K562 (cell line): ENCODE results near the gene TEP1. TPM values are rescaled to one million over a fixed set of nuclear protein-coding genes. Genes with fewer than 3 reads are reported as not detected.
A peak's percentile ranks its signal among the peaks of the same experiment; 100 is the strongest.

Experiments used
- ARID4B ChIP-seq: sonication (generic); formaldehyde crosslinking; IDR thresholded peaks from 2 replicates; pipeline ENCODE4 v1.8.0; 2022; ENCODE audit warnings: mild to moderate bottlenecking, missing genetic modification reagents
- C11orf30 ChIP-seq: fragments of 450-650 bp; IDR thresholded peaks from 2 replicates; pipeline ENCODE4 v1.6.1; 2016; ENCODE audit warnings: low read depth, mild to moderate bottlenecking
- CBX3 ChIP-seq, 2 experiments: IDR thresholded peaks; 1 replicate in 1 of 2; 2 replicates in 1 of 2; pipeline ENCODE4 v1.6.1; 2012; ENCODE audit warnings: inconsistent platforms in 2 of 2, low read length in 2 of 2, borderline replicate concordance in 1 of 2, control low read depth in 1 of 2
- GABPB2 ChIP-seq: fragments of 250-450 bp; sonication (Bioruptor Pico); conservative IDR thresholded peaks from 2 replicates; pipeline ENCODE4 v1.5.1; 2021; ENCODE audit warnings: mild to moderate bottlenecking
- GATAD2A ChIP-seq: fragments of 450-650 bp; IDR thresholded peaks from 2 replicates; pipeline ENCODE4 v1.6.1; 2017
- HNRNPL ChIP-seq: fragments of 200-400 bp; formaldehyde crosslinking; IDR thresholded peaks from 2 replicates; pipeline ENCODE4 v1.6.1; 2017; ENCODE audit warnings: low read depth, mild to moderate bottlenecking, low read length
- MAZ ChIP-seq, 2 experiments: fragments of 450-650 bp in 1 of 2; sonication (generic) in 1 of 2; formaldehyde crosslinking; IDR thresholded peaks in 1 of 2; conservative IDR thresholded peaks in 1 of 2; 2 replicates each; pipeline versions ENCODE4 v1.4.0 to v1.5.0; 2020; ENCODE audit warnings: mild to moderate bottlenecking in 1 of 2, missing genetic modification reagents in 1 of 2
- POLR2H ChIP-seq: IDR thresholded peaks from 2 replicates; pipeline ENCODE4 v1.6.1; 2016; ENCODE audit warnings: missing genetic modification characterization, low read depth, mild to moderate bottlenecking, control low read depth, missing compliant biosample characterization, moderate library complexity
- PURB ChIP-seq: sonication (generic); formaldehyde crosslinking; IDR thresholded peaks from 2 replicates; pipeline ENCODE4 v1.9.0; 2021; ENCODE audit warnings: low read depth, mild to moderate bottlenecking, missing genetic modification reagents
- RHOXF2B ChIP-seq: fragments of 250-450 bp; sonication (Bioruptor Pico); conservative IDR thresholded peaks from 2 replicates; pipeline ENCODE4 v1.5.1; 2021
- RUNX1 ChIP-seq: sonication (generic); IDR thresholded peaks from 2 replicates; pipeline ENCODE4 v1.6.1; 2016; ENCODE audit warnings: antibody characterized with exemption, low read depth
- SLC30A9 ChIP-seq: fragments of 250-450 bp; sonication (Bioruptor Pico); IDR thresholded peaks from 2 replicates; pipeline ENCODE4 v1.8.0; 2022; ENCODE audit warnings: mild to moderate bottlenecking, moderate library complexity
- TEAD1 ChIP-seq, 2 experiments: fragments of 450-650 bp in 1 of 2; sonication (generic) in 1 of 2; formaldehyde crosslinking; IDR thresholded peaks; 2 replicates each; pipeline versions ENCODE4 v1.4.0 to v1.8.0; 2020 to 2022; ENCODE audit warnings: mild to moderate bottlenecking in 2 of 2, missing genetic modification reagents in 1 of 2
- TSHZ1 ChIP-seq: fragments of 250-450 bp; sonication (Bioruptor Pico); IDR thresholded peaks from 2 replicates; pipeline ENCODE4 v1.4.0; 2020; ENCODE audit warnings: mild to moderate bottlenecking, moderate library complexity
- USF1 ChIP-seq: sonication (generic); formaldehyde crosslinking; IDR thresholded peaks from 2 replicates; pipeline ENCODE4 v1.9.0; 2022; ENCODE audit warnings: mild to moderate bottlenecking, missing genetic modification reagents
- ZBTB7A ChIP-seq: IDR thresholded peaks from 2 replicates; pipeline ENCODE4 v1.6.1; 2011; ENCODE audit warnings: low read depth, mild to moderate bottlenecking, low read length, moderate library complexity, borderline replicate concordance; ENCODE audit not compliant: control insufficient read depth
- ZNF232 ChIP-seq: sonication (generic); formaldehyde crosslinking; IDR thresholded peaks from 2 replicates; pipeline ENCODE4 v1.8.0; 2022; ENCODE audit warnings: mild to moderate bottlenecking, missing genetic modification reagents
- ZNF668 ChIP-seq: fragments of 250-450 bp; sonication (Bioruptor Pico); IDR thresholded peaks from 2 replicates; pipeline ENCODE4 v1.8.0; 2022; ENCODE audit warnings: mild to moderate bottlenecking, inconsistent platforms
- ZNF699 ChIP-seq: fragments of 250-450 bp; sonication (Bioruptor Pico); IDR thresholded peaks from 2 replicates; pipeline ENCODE4 v1.8.0; 2021; ENCODE audit warnings: mild to moderate bottlenecking, moderate library complexity; ENCODE audit not compliant: insufficient replicate concordance
- polyA plus RNA-seq, 8 experiments: library from polyadenylated mRNA; depleted of rRNA in 4 of 8; stranded (reverse) in 5 of 8; unstranded in 3 of 8; fragments of >200 nt; fragmentation: Nextera tagmentation in 2 of 8; fragmentation: Illumina TruSeq in 1 of 8; extraction: Ambion mirVana in 2 of 8; extraction: Trizol in 1 of 8; gene quantifications; 2 replicates each; pipeline versions ENCODE4 v1.2.1 to v1.2.3, GENCODE V29; 2011 to 2014; ENCODE audit warnings: inconsistent platforms in 1 of 8, missing spikeins in 1 of 8
- total RNA-seq, 7 experiments: library from RNA; depleted of rRNA in 6 of 7; stranded (reverse); fragments of >200 nt in 6 of 7; fragmentation: Illumina TruSeq in 2 of 7; extraction: Trizol in 2 of 7; gene quantifications; 2 replicates each; pipeline versions ENCODE4 v1.2.1 to v1.2.3, GENCODE V29; 2011 to 2021; ENCODE audit warnings: low replicate concordance in 1 of 7

TEP1 gene
- total and polyA plus RNA-seq, 9 of the 15 experiments (the other 6 are each of a cell fraction or from before 2014, with no cell fraction given): 1.0 to 12.2 (median 7.1) TPM

- TF ChIP-seq SLC30A9 (no peak), TSHZ1 (CRISPR knock-in tag) (no peak), ZNF699 (CRISPR knock-in tag) (no peak), HNRNPL (no peak), PURB (CRISPR knock-in tag) (no peak), RHOXF2B (CRISPR knock-in tag) (no peak), ARID4B (CRISPR knock-in tag) (peak; percentile 71; the same call in 1 of the 2 replicates), MAZ (CRISPR knock-in tag; conservative IDR thresholded peaks at IDR 0.05 in 1 of 2, IDR thresholded peaks at IDR 0.05 in 1 of 2) (peak; percentile 0 to 9; a peak in 1 of 4 replicates), RUNX1 (no peak), ZNF232 (CRISPR knock-in tag) (no peak), GATAD2A (no peak), USF1 (CRISPR knock-in tag) (peak; percentile 54), C11orf30 (0 out of 2 replicates have a peak, but pooled peaks have one; percentile 11), ZBTB7A (no peak), POLR2H (tag) (no peak), ZNF668 (CRISPR knock-in tag) (no peak), GABPB2 (CRISPR knock-in tag) (no peak), CBX3 (IDR thresholded peaks at IDR 0.05; ENCODE audit: borderline replicate concordance in 1 of 2, low read length in 2 of 2) (no peak), TEAD1 (CRISPR knock-in tag; IDR thresholded peaks at IDR 0.05) (0 out of 4 replicates have a peak, but pooled peaks of 1 of the 2 experiments have one; percentile 24)
Observed at GRCh38 chr14:20455355-20456300, 42.3 kb upstream of the TEP1 start (continued).
